IMR-90 (cell line): ENCODE measurements around the gene SLC12A7.

ENCODE experiments used
- CEBPB ChIP-seq: IDR thresholded peaks from 2 replicates; pipeline ENCODE4 v1.6.1; 2012; ENCODE audit warnings: low read depth, low read length, improper control_type of control experiment
- MXI1 ChIP-seq: IDR thresholded peaks from 2 replicates; pipeline ENCODE4 v1.6.1; 2012; ENCODE audit warnings: low read depth, mild to moderate bottlenecking, low read length, moderate library complexity, borderline replicate concordance
- NFE2L2 ChIP-seq: fragments of 150-350 bp; IDR thresholded peaks from 2 replicates; pipeline ENCODE4 v1.6.1; 2016; ENCODE audit warnings: low read depth, mild to moderate bottlenecking, low read length
- POLR2A ChIP-seq: IDR thresholded peaks from 2 replicates; pipeline ENCODE4 v1.6.1; 2012; ENCODE audit warnings: mild to moderate bottlenecking, low read depth, low read length
- RAD21 ChIP-seq: IDR thresholded peaks from 2 replicates; pipeline ENCODE4 v1.6.1; 2012; ENCODE audit warnings: low read length, improper control_type of control experiment
- TF ChIP-seq, protein P1 (sequence below): conservative IDR thresholded peaks from 2 replicates; pipeline ENCODE4 v1.5.1; 2012; ENCODE audit warnings: mild to moderate bottlenecking, low read depth, low read length, improper control_type of control experiment
- TF ChIP-seq, protein P2 (sequence below): fragments of 150-350 bp; IDR thresholded peaks from 2 replicates; pipeline ENCODE4 v1.6.1; 2016; ENCODE audit warnings: low read depth, mild to moderate bottlenecking, low read length, moderate library complexity, borderline replicate concordance

DNA sequence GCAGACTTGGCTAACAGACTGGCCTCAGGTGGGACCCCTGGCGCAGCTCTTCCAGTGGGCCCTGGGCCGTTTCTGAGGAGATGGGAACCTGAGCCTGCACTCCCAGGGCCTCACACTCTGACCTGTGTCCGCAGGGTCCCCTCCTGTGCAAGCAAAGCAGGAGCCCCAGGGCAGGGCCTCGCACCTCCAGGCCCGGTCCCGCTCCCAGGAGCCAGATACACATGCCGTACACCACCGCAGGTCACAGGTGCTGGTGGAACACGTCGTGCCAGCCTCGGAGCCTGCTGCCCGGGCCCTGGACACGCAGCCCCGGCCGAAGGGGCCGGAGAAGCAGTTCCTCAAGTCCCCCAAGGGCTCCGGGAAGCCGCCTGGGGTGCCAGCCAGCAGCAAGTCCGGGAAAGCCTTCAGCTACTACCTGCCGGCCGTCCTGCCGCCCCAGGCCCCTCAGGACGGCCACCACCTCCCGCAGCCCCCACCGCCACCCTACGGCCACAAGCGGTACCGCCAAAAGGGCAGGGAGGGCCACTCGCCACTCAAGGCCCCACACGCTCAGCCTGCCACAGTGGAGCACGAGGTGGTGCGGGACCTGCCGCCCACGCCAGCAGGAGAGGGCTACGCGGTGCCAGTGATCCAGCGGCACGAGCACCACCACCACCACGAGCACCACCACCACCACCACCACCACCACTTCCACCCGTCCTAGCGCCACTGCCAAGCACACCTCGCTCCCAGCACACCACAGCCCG, 74.0 kb downstream of the SLC12A7 start:
- TF ChIP-seq CEBPB = no peak
- TF ChIP-seq NFE2L2 = no peak
- TF ChIP-seq, protein P1, sequence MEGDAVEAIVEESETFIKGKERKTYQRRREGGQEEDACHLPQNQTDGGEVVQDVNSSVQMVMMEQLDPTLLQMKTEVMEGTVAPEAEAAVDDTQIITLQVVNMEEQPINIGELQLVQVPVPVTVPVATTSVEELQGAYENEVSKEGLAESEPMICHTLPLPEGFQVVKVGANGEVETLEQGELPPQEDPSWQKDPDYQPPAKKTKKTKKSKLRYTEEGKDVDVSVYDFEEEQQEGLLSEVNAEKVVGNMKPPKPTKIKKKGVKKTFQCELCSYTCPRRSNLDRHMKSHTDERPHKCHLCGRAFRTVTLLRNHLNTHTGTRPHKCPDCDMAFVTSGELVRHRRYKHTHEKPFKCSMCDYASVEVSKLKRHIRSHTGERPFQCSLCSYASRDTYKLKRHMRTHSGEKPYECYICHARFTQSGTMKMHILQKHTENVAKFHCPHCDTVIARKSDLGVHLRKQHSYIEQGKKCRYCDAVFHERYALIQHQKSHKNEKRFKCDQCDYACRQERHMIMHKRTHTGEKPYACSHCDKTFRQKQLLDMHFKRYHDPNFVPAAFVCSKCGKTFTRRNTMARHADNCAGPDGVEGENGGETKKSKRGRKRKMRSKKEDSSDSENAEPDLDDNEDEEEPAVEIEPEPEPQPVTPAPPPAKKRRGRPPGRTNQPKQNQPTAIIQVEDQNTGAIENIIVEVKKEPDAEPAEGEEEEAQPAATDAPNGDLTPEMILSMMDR = no peak
- TF ChIP-seq RAD21 = no peak
- TF ChIP-seq POLR2A = no peak
- TF ChIP-seq, protein P2, sequence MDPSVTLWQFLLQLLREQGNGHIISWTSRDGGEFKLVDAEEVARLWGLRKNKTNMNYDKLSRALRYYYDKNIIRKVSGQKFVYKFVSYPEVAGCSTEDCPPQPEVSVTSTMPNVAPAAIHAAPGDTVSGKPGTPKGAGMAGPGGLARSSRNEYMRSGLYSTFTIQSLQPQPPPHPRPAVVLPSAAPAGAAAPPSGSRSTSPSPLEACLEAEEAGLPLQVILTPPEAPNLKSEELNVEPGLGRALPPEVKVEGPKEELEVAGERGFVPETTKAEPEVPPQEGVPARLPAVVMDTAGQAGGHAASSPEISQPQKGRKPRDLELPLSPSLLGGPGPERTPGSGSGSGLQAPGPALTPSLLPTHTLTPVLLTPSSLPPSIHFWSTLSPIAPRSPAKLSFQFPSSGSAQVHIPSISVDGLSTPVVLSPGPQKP = no peak
- TF ChIP-seq MXI1 = no peak
